WI38 (cell line): Measurements from ENCODE around the gene SLC13A4.
"Not testable (repeated sequence)": the region's sequence is repeated elsewhere in the genome, so short reads cannot be mapped to it uniquely, and the experiment has no call there.

Source experiments
- H3K4me3 ChIP-seq: 2 replicates; pipeline ENCODE4 v1.5.1; 2011; ENCODE audit warnings: low read depth, mild to moderate bottlenecking, control low read depth, low read length
- TF ChIP-seq, protein P1 (sequence below): IDR thresholded peaks from 2 replicates; pipeline ENCODE4 v1.5.1; 2012; ENCODE audit warnings: low read depth, mild to moderate bottlenecking, control low read depth, low read length

SLC13A4 gene

DNA sequence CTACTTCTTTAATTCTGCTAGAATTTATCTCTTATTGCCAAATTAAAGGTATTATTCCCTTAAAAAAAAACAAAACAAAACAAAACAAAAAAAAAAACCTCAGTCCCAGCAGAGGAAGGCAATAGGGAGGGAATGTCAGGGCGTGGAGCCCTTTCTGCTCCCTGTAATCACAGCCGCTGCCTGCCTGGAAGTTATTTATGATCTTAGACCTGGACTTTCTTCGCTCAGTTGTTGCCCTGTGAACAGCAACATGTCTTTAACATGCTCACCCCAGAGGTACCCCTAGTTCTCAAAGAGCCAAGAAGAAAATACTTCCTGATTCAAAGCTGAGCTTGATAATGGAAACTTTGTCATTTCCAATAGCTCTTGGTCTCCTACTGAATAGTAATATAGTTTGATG, 12.9 kb upstream of the SLC13A4 start:
- no peak overlapping the region for H3K4me3 ChIP-seq
- TF ChIP-seq, protein P1, sequence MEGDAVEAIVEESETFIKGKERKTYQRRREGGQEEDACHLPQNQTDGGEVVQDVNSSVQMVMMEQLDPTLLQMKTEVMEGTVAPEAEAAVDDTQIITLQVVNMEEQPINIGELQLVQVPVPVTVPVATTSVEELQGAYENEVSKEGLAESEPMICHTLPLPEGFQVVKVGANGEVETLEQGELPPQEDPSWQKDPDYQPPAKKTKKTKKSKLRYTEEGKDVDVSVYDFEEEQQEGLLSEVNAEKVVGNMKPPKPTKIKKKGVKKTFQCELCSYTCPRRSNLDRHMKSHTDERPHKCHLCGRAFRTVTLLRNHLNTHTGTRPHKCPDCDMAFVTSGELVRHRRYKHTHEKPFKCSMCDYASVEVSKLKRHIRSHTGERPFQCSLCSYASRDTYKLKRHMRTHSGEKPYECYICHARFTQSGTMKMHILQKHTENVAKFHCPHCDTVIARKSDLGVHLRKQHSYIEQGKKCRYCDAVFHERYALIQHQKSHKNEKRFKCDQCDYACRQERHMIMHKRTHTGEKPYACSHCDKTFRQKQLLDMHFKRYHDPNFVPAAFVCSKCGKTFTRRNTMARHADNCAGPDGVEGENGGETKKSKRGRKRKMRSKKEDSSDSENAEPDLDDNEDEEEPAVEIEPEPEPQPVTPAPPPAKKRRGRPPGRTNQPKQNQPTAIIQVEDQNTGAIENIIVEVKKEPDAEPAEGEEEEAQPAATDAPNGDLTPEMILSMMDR: no peak

GRCh38 chr7:135737306-135737647, 9.3 kb upstream of the SLC13A4 start:
- H3K4me3 ChIP-seq: not testable (repeated sequence)

DNA sequence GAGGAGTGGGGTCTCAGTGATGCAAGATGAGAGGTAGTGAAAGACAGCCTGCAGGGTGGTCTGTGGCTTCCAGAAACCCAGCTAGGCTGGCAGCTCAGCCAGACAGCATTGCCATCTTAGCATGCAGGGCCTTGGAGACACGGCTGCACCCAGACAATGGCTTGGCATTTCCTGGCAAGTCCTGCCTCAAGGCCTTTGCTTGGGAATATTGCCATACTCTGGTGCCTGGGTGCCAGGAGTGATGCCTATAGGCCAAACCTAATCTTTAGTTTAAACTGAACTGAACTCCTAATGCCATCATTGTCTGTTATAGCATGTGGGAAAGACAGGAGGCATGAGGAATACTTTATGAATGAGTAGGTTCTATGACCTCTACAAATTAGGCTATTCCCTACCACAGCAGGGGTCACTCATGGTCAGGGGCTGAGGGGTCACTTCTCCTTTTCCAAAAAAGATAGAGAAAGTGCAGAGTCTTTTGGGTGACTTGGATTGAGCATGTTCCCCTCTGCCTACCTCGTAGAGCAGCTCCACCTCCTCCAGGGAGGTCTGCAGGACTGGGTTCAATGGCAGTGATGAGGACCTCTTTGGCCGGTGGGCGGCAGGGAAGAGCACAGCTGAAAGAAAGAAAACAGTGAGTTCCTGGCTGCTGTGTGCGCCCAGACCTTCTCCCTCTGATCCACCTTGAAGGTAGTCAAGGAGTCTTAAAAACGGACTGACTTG, 8.8 kb upstream of the SLC13A4 start:
- no peak overlapping the region for H3K4me3 ChIP-seq
- TF ChIP-seq, protein P1: no peak

GRCh38 chr7:135734343-135734689, 6.3 kb upstream of the SLC13A4 start:
- no peak overlapping the region for H3K4me3 ChIP-seq
- TF ChIP-seq, protein P1: no peak

DNA sequence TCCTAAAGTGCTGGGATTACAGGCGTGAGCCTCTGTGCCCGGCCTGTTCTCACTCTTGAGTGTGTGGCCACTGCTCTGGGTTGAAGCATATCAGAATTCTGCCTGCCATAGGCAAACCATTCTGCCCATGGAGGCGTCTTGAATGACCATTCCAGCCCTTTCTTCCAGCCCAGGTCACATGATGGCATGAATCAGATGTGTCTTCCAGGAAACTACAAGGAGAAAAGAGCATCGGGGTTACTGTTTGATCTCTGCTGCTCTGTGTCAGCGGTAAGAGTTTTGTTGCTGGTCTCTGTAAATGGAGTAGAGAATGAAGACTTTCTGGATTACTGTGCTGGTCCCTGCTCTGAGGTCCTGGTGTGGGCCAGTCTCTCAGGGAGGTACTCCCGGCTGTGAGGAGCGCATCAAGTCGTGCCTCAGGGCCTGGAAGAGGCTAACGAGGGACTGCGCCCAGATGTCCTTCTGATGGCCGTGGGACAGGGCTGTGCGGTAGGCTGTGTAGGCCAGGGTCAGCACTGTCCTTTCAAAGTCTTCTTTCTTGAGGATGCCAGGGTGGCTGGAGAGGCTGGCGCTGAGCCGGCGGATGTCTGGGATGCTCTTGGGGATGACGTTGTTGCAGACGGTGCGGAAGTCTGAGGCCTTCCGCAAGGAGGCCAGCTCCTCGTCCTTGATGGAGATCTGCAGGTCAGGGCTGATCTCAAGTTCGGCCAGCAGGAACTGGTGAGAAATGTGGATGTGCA, 5.8 kb upstream of the SLC13A4 start:
- TF ChIP-seq, protein P1: no peak

GRCh38 chr7:135731131-135731530, 3.1 kb upstream of the SLC13A4 start:
- TF ChIP-seq, protein P1: no peak
- no peak overlapping the region for H3K4me3 ChIP-seq

More for the DNA sequence above, 5.8 kb upstream of the SLC13A4 start:
- no peak overlapping the region for H3K4me3 ChIP-seq

GRCh38 chr7:135729230-135729629, 1.2 kb upstream of the SLC13A4 start:
- TF ChIP-seq, protein P1: no peak
- no peak overlapping the region for H3K4me3 ChIP-seq
